Endothelial cell of umbilical vein (primary cell): Measurements from ENCODE around the gene KXD1. TPM values are rescaled to one million over a fixed set of nuclear protein-coding genes. Genes with fewer than 3 reads are reported as not detected.

Experiments used
- BruUV-seq: library from RNA; stranded (reverse); fragments of 400-500 nt; replicated peaks from 2 replicates; lab custom pipeline; 2021; lab: Mats Ljungman, UMichigan
- CTCF ChIA-PET: fragments of 300-600, 350-600 bp; sonication (Branson Sonifier 250); formaldehyde crosslinking; loops from one replicate; lab custom pipeline; 2021; ENCODE audit warnings: antibody characterized with exemption, inconsistent platforms; lab: Charles Lee
- POLR2A ChIA-PET: fragments of 300-600, 350-600 bp; sonication (Branson Sonifier 250); formaldehyde crosslinking; loops from one replicate; lab custom pipeline; 2021; ENCODE audit warnings: antibody characterized with exemption, inconsistent platforms; lab: Charles Lee
- DNase-seq: peaks from one replicate; pipeline ENCODE4 v3.0.0-alpha.2; 2011; ENCODE audit warnings: low read depth, low spot score
- FAIRE-seq: peaks from 2 replicates; lab custom pipeline; 2011; peaks lifted over from hg19 to GRCh38; lab: Jason Lieb, UNC
- H2AFZ ChIP-seq: 2 replicates; pipeline ENCODE4 v1.6.0; 2012; ENCODE audit warnings: low read depth, low read length, control low read depth, inconsistent platforms
- H3K27ac ChIP-seq: 2 replicates; pipeline ENCODE4 v1.5.1; 2011; ENCODE audit warnings: low read depth, mild to moderate bottlenecking, control low read depth, low read length, moderate library complexity; ENCODE audit not compliant: insufficient read depth
- H3K27me3 ChIP-seq, 2 experiments: 2 replicates each; pipeline versions ENCODE4 v1.6.0 to v1.6.1; 2011; ENCODE audit warnings: low read length in 2 of 2, mixed read lengths in 1 of 2; ENCODE audit not compliant: control insufficient read depth in 2 of 2, insufficient read depth in 2 of 2
- H3K36me3 ChIP-seq, 2 experiments: 2 replicates in 1 of 2; 3 replicates in 1 of 2; pipeline ENCODE4 v1.5.1; 2011; ENCODE audit warnings: low read length in 2 of 2, mild to moderate bottlenecking in 1 of 2, moderate library complexity in 1 of 2; ENCODE audit not compliant: control insufficient read depth in 2 of 2, insufficient read depth in 2 of 2; ENCODE audit errors: extremely low read depth in 1 of 2
- H3K4me1 ChIP-seq: 3 replicates; pipeline ENCODE4 v1.5.1; 2011; ENCODE audit warnings: mild to moderate bottlenecking, low read length; ENCODE audit not compliant: control insufficient read depth, insufficient read depth; ENCODE audit errors: extremely low read depth
- H3K4me2 ChIP-seq: 2 replicates; pipeline ENCODE4 v1.6.1; 2011; ENCODE audit warnings: low read length, control low read depth, mixed read lengths; ENCODE audit not compliant: insufficient read depth
- H3K4me3 ChIP-seq, 3 experiments: fragments of 200-600 bp in 1 of 3; sonication (generic), shearing (Covaris generic) in 1 of 3; replicated peaks in 1 of 3; 2 replicates each; pipeline ENCODE4 v1.5.1; 2011 to 2016; ENCODE audit warnings: control low read depth in 3 of 3, low read length in 3 of 3, mild to moderate bottlenecking in 2 of 3, inconsistent platforms in 1 of 3, low read depth in 1 of 3, moderate library complexity in 1 of 3; ENCODE audit not compliant: insufficient read depth in 1 of 3
- H3K79me2 ChIP-seq: 2 replicates; pipeline ENCODE4 v1.6.0; 2012; ENCODE audit warnings: low read length, inconsistent platforms; ENCODE audit not compliant: control insufficient read depth, insufficient read depth
- H3K9ac ChIP-seq: replicated peaks from 2 replicates; pipeline ENCODE3; 2011; ENCODE audit warnings: low read length, control low read depth; ENCODE audit not compliant: insufficient read depth; ENCODE audit errors: extremely low read depth
- H3K9me1 ChIP-seq: replicated peaks from 3 replicates; pipeline ENCODE4 v1.6.0; 2011; ENCODE audit warnings: mild to moderate bottlenecking, low read length; ENCODE audit not compliant: control insufficient read depth, insufficient read depth; ENCODE audit errors: extremely low read depth
- H3K9me3 ChIP-seq: replicated peaks from 2 replicates; pipeline ENCODE4 v1.5.1; 2012; ENCODE audit warnings: low read length, inconsistent platforms; ENCODE audit not compliant: control insufficient read depth, insufficient read depth
- H4K20me1 ChIP-seq: replicated peaks from 2 replicates; pipeline ENCODE3; 2011; ENCODE audit warnings: mild to moderate bottlenecking, low read length; ENCODE audit not compliant: control insufficient read depth, insufficient read depth; ENCODE audit errors: extremely low read depth
- CTCF ChIP-seq, 2 donors: IDR thresholded peaks; 1 replicate in 1 of 2; 2 replicates in 1 of 2; pipeline ENCODE4 v1.5.1; 2011; ENCODE audit warnings: low read length in 2 of 2, mild to moderate bottlenecking in 2 of 2, moderate library complexity in 2 of 2, control low read depth in 1 of 2, inconsistent platforms in 1 of 2, low read depth in 1 of 2; ENCODE audit not compliant: insufficient read depth in 1 of 2; ENCODE audit errors: extremely low read depth in 1 of 2
- EZH2 ChIP-seq: IDR thresholded peaks from 2 replicates; pipeline ENCODE4 v1.6.1; 2012; ENCODE audit warnings: borderline replicate concordance, low read depth, mild to moderate bottlenecking, moderate library complexity, low read length, inconsistent platforms; ENCODE audit not compliant: severe bottlenecking
- FOS ChIP-seq: IDR thresholded peaks from 2 replicates; pipeline ENCODE4 v1.6.1; 2011; ENCODE audit warnings: mild to moderate bottlenecking, low read length, moderate library complexity, borderline replicate concordance; ENCODE audit not compliant: insufficient read depth
- GATA2 ChIP-seq: IDR thresholded peaks from 2 replicates; pipeline ENCODE4 v1.7.0; 2011; ENCODE audit warnings: low read depth, mild to moderate bottlenecking, moderate library complexity, mixed read lengths, low read length; ENCODE audit not compliant: insufficient read length, insufficient read depth
- JUN ChIP-seq: IDR thresholded peaks from 2 replicates; pipeline ENCODE4 v1.6.1; 2011; ENCODE audit warnings: borderline replicate concordance, low read depth; ENCODE audit not compliant: insufficient read length, insufficient read depth
- MAX ChIP-seq: IDR thresholded peaks from 2 replicates; pipeline ENCODE4 v1.6.1; 2011; ENCODE audit not compliant: insufficient read depth, insufficient read length
- MYC ChIP-seq: IDR thresholded peaks from one replicate; pipeline ENCODE4 v1.6.1; 2011; ENCODE audit warnings: mild to moderate bottlenecking, low read depth, low read length
- POLR2A ChIP-seq: IDR thresholded peaks from 2 replicates; pipeline ENCODE4 v1.6.1; 2012; ENCODE audit warnings: low read depth, mild to moderate bottlenecking, control low read depth, low read length
- POLR2AphosphoS5 ChIP-seq: IDR thresholded peaks from 2 replicates; pipeline ENCODE4 v1.6.1; 2012; ENCODE audit warnings: low read depth, mild to moderate bottlenecking, control low read depth, low read length, moderate library complexity; ENCODE audit not compliant: insufficient read depth
- dilution Hi-C: fragments of 300-500 bp; cut with MboI; formaldehyde crosslinking; loops from one replicate; pipeline ENCODE4 v1.15.0; 2019; ENCODE audit warnings: low sequenced_read_pairs; ENCODE audit not compliant: extremely low pct_ligation_motif_present
- intact Hi-C: fragments of 100-400 bp; cut with micrococcal nuclease; formaldehyde crosslinking; loops from one replicate; pipeline ENCODE4 v1.10.0; 2022
- polyA plus RNA-seq, 4 experiments: library from polyadenylated mRNA; depleted of rRNA in 3 of 4; stranded (reverse) in 3 of 4; unstranded in 1 of 4; fragments of >200 nt; gene quantifications; 2 replicates each; pipeline versions ENCODE4 v1.2.1 to v1.2.3, GENCODE V29; 2011 to 2012; ENCODE audit warnings: missing spikeins in 1 of 4
- total RNA-seq: library from RNA; stranded (reverse); gene quantifications from 2 replicates; pipeline ENCODE4 v1.2.3, GENCODE V29; 2021

KXD1 gene
- total and polyA plus RNA-seq, 2 donors (not counting 3 experiments of a cell fraction or from before 2014, with no cell fraction given), result 134 to 186 TPM

- CTCF ChIA-PET, result interaction anchor here (4.4 kb wide), 1 partner anchor 251 kb away, joined by 65 read pairs; no protein-coding TSS in a partner anchor
Measured at GRCh38 chr19:18595475-18595874, 37.8 kb downstream of the KXD1 start.

More at GRCh38 chr19:18595475-18595874, 37.8 kb downstream of the KXD1 start:
- TF ChIP-seq MYC (no peak), GATA2 (no peak), POLR2AphosphoS5 (no peak), CTCF (IDR thresholded peaks at IDR 0.05; ENCODE audit: extremely low read depth in 1 of 2, insufficient read depth in 1 of 2, low read depth in 1 of 2, low read length in 2 of 2) (no peak), JUN (no peak), EZH2 (no peak), POLR2A (no peak), FOS (no peak), MAX (no peak)
- Histone ChIP-seq H3K4me1 (peaks cover 4% of the 10 kb centered on the region), H3K4me2 (no peak overlapping the region), H3K9me1 (no peaks in the 10 kb centered on the region), H3K27me3 (no peaks in the 10 kb centered on the region), H3K27ac (no peak overlapping the region), H3K9me3 (no peaks in the 10 kb centered on the region), H3K79me2 (no peaks in the 10 kb centered on the region), H3K36me3 (peaks cover 0 to 2% of the 10 kb centered on the region in 2 experiments), H4K20me1 (no peaks in the 10 kb centered on the region), H2AFZ (no peak overlapping the region), H3K4me3 (no peak overlapping the region), H3K9ac (no peak overlapping the region)
- BruUV-seq, result no TSS peak
- FAIRE-seq, result no peak
- intact Hi-C loops, result no loop called here
- no peak for DNase-seq
- POLR2A ChIA-PET, result no interaction called here
- dilution Hi-C loops, result no loop called here
